GM13977 (cell line): ENCODE results near the gene MKLN1.

Source experiments
- DNase-seq: peaks from one replicate; pipeline ENCODE4 v3.0.0; 2012; ENCODE audit warnings: low spot score
- CTCF ChIP-seq: IDR thresholded peaks from 2 replicates; pipeline ENCODE4 v1.5.1; 2012; ENCODE audit warnings: mild to moderate bottlenecking, control low read depth; ENCODE audit not compliant: insufficient read depth; ENCODE audit errors: extremely low read depth, missing control alignments
- in situ Hi-C: fragments of 300-500 bp; cut with MboI; formaldehyde crosslinking; loops from one replicate; pipeline ENCODE4 v1.12.0; 2022; ENCODE audit warnings: low sequenced_read_pairs, low pct_unique_long_range_greater_than_20kb, mixed read lengths, inconsistent platforms; ENCODE audit not compliant: unreplicated experiment

MKLN1 gene

GRCh38 chr7:131480384-131481315 is 153.0 kb downstream of the MKLN1 start:
- in situ Hi-C loops: no loop called here
- DNase-seq: no peak
- no peak for TF ChIP-seq CTCF

DNA sequence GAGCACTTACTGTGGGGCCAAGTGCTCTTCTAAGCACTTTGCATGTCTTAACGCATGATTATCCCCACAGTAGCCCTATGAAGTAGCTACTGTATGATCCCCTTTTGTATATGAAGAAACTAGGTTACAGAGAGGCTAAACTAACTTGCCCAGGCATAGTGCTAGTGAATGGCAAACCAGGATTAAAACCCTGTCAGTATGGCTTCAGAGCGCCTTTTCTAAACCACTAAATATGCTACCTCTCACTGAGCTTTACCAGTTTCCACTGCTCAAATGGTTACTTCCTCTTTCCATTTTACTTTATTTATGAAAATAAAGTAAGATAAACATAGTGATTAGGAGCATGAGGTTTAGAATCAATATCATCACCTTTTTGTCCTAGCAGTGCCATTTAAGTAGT is 155.1 kb downstream of the MKLN1 start:
- no peak for TF ChIP-seq CTCF
- DNase-seq: peak; percentile 15
- in situ Hi-C loops: no loop called here

- no peak for TF ChIP-seq CTCF
- in situ Hi-C loops: no loop called here
- no peak for DNase-seq
Observed at GRCh38 chr7:131483586-131483985, 155.9 kb downstream of the MKLN1 start.

DNA sequence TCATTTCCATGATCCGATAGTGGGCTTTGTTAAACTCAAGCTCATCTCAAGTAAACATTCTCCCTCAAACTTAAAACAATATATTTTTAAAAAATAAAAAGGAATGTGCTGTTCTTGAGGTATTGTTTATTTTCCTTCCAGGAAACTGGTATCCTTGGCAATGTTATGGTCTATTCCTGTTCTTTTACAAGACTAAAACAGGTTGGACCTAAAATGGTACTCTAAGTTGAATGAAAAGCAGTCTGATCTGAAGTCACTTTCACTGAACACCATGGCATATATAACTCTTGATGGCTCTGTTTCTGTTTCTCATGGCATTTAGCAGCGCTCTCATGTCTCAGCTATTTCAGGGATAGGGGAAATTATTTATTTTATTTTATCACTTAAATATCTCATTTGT is 158.7 kb downstream of the MKLN1 start:
- in situ Hi-C loops: no loop called here
- DNase-seq: no peak
- TF ChIP-seq CTCF: no peak

DNA sequence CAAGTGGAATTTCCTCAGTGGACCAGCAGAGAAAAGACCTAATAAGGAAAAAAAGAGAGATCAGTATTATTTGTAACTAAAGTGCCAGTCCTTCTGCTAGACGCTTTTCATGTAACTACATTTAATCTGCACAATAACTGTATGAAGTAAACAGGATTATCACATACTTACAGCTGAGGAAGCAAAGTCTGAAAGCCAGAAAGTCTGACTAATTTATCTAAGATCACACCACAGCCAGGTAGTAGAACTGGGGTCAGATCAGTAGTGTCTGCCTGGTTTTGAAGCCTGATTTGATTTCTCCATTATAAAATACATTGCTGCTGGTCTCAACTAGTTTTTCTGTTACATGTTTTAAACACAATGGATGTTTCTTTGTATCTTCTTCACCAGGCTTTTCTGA is 159.5 kb downstream of the MKLN1 start:
- in situ Hi-C loops: no loop called here
- no peak for TF ChIP-seq CTCF
- DNase-seq: no peak

GRCh38 chr7:131488361-131488760 is 160.7 kb downstream of the MKLN1 start:
- TF ChIP-seq CTCF: no peak
- in situ Hi-C loops: no loop called here
- no peak for DNase-seq
